ENCODE results near the gene DENND2D.

Gene DENND2D

DNA sequence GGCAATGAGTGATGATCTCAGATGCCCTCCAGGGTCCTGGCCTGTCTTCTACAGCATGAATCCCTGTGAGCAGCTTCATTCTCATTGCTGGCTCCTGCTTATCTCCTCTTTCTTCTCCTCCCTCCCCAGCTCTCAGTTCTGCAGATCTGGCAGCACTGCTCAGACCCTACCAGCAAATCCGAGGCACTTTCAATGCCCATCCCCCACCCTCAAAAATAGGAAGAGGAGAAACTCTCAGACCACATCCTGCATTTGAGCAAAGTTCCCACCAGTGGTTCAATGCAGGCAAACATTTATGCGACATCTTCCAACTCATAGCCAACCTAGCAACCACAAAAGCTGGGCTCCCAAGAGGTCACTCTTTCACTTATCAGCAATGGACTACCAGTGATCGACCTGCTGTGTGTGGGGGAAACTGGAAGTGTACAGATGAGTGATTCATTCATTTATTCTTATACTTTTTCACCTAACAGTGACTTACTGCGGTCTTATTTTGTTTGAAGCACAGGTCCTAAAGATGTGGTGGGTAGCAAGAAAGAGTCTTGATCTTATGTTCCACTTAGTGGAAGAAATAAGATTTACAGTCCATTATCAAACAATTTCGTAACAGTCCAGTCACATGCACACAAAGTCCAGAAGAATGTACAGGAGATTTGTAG lies 21.3 kb upstream of the DENND2D start:
- H3K36me3 ChIP-seq (ENCODE audit: insufficient read depth, low read length), result no peaks in the 10 kb centered on the region
- H3F3A ChIP-seq (ENCODE audit: insufficient read depth, low read length), result peaks cover 24% of the 10 kb centered on the region
- H3K4me1 ChIP-seq (ENCODE audit: insufficient read depth, low read length, severe bottlenecking), result peaks cover 99% of the 10 kb centered on the region
- H2AFZ ChIP-seq (ENCODE audit: low read length), result no peak overlapping the region
- peak overlapping the region; percentile 26 for H3K4me3 ChIP-seq (ENCODE audit: low read depth, low read length, poor library complexity, severe bottlenecking)
- TF ChIP-seq, protein P1, sequence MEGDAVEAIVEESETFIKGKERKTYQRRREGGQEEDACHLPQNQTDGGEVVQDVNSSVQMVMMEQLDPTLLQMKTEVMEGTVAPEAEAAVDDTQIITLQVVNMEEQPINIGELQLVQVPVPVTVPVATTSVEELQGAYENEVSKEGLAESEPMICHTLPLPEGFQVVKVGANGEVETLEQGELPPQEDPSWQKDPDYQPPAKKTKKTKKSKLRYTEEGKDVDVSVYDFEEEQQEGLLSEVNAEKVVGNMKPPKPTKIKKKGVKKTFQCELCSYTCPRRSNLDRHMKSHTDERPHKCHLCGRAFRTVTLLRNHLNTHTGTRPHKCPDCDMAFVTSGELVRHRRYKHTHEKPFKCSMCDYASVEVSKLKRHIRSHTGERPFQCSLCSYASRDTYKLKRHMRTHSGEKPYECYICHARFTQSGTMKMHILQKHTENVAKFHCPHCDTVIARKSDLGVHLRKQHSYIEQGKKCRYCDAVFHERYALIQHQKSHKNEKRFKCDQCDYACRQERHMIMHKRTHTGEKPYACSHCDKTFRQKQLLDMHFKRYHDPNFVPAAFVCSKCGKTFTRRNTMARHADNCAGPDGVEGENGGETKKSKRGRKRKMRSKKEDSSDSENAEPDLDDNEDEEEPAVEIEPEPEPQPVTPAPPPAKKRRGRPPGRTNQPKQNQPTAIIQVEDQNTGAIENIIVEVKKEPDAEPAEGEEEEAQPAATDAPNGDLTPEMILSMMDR (IDR thresholded peaks at IDR 0.05; ENCODE audit: low read length), result 0 out of 2 replicates have a peak, but pooled peaks have one; percentile 4
- TF ChIP-seq EZH2 (IDR thresholded peaks at IDR 0.05; ENCODE audit: borderline replicate concordance, low read length), result no peak
- H3K4me2 ChIP-seq (ENCODE audit: low read length), result peak overlapping the region; percentile 67
- H3K27me3 ChIP-seq (ENCODE audit: insufficient read depth, low read length), result no peaks in the 10 kb centered on the region
- H3K9me2 ChIP-seq (ENCODE audit: low read depth, low read length), result no peaks in the 10 kb centered on the region
- H4K20me1 ChIP-seq (ENCODE audit: insufficient read depth, low read length), result no peaks in the 10 kb centered on the region
- no peaks in the 10 kb centered on the region for H3K9me3 ChIP-seq (ENCODE audit: low read length)
- H3K27ac ChIP-seq (ENCODE audit: low read depth, low read length, poor library complexity, severe bottlenecking), result peak overlapping the region; percentile 100
- no peaks in the 10 kb centered on the region for H3K79me2 ChIP-seq (ENCODE audit: insufficient read depth, low read length)
- H3K9ac ChIP-seq (ENCODE audit: low read length), result peak overlapping the region; percentile 76

DNA sequence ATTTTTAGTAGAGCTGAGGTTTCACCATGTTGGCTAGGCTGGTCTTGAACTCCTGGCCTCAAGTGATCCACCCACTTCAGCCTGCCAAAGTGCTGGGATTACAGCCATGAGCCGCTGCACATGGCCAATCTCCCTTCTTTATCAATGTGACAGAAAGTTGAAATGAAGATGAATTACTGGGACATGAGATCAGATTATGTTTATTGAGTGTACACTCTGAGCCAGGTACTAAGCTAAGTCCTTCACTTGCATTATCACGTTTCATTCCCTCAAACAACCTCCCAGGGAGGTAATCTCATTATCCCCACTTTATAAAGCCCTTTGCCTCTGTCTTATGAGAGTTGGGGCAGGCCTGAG lies 20.8 kb upstream of the DENND2D start:
- TF ChIP-seq EZH2 (IDR thresholded peaks at IDR 0.05; ENCODE audit: borderline replicate concordance, low read length), result no peak
- TF ChIP-seq, protein P1 (IDR thresholded peaks at IDR 0.05; ENCODE audit: low read length), result no peak
- no peaks in the 10 kb centered on the region for H3K9me3 ChIP-seq (ENCODE audit: low read length)
- no peaks in the 10 kb centered on the region for H4K20me1 ChIP-seq (ENCODE audit: insufficient read depth, low read length)
- no peaks in the 10 kb centered on the region for H3K79me2 ChIP-seq (ENCODE audit: insufficient read depth, low read length)
- no peak overlapping the region for H2AFZ ChIP-seq (ENCODE audit: low read length)
- peaks cover 100% of the 10 kb centered on the region for H3K4me1 ChIP-seq (ENCODE audit: insufficient read depth, low read length, severe bottlenecking)
- no peaks in the 10 kb centered on the region for H3K36me3 ChIP-seq (ENCODE audit: insufficient read depth, low read length)
- no peaks in the 10 kb centered on the region for H3K9me2 ChIP-seq (ENCODE audit: low read depth, low read length)
- H3F3A ChIP-seq (ENCODE audit: insufficient read depth, low read length), result peaks cover 28% of the 10 kb centered on the region
- peak overlapping the region; percentile 100 for H3K27ac ChIP-seq (ENCODE audit: low read depth, low read length, poor library complexity, severe bottlenecking)
- H3K4me3 ChIP-seq (ENCODE audit: low read depth, low read length, poor library complexity, severe bottlenecking), result peak overlapping the region; percentile 26
- peak overlapping the region; percentile 67 for H3K4me2 ChIP-seq (ENCODE audit: low read length)
- peak overlapping the region; percentile 76 for H3K9ac ChIP-seq (ENCODE audit: low read length)
- no peaks in the 10 kb centered on the region for H3K27me3 ChIP-seq (ENCODE audit: insufficient read depth, low read length)

- peak overlapping the region; percentile 100 for H3K27ac ChIP-seq (ENCODE audit: low read depth, low read length, poor library complexity, severe bottlenecking)
- H3K9ac ChIP-seq (ENCODE audit: low read length), result peak overlapping the region; percentile 76
- H3K4me1 ChIP-seq (ENCODE audit: insufficient read depth, low read length, severe bottlenecking), result peaks cover 100% of the 10 kb centered on the region
- no peaks in the 10 kb centered on the region for H3K9me2 ChIP-seq (ENCODE audit: low read depth, low read length)
- no peaks in the 10 kb centered on the region for H3K27me3 ChIP-seq (ENCODE audit: insufficient read depth, low read length)
- H3F3A ChIP-seq (ENCODE audit: insufficient read depth, low read length), result peaks cover 27% of the 10 kb centered on the region
- H2AFZ ChIP-seq (ENCODE audit: low read length), result no peak overlapping the region
- H3K79me2 ChIP-seq (ENCODE audit: insufficient read depth, low read length), result no peaks in the 10 kb centered on the region
- H3K4me2 ChIP-seq (ENCODE audit: low read length), result peak overlapping the region; percentile 57
- no peak for TF ChIP-seq EZH2 (IDR thresholded peaks at IDR 0.05; ENCODE audit: borderline replicate concordance, low read length)
- TF ChIP-seq, protein P1 (IDR thresholded peaks at IDR 0.05; ENCODE audit: low read length), result no peak
- H3K36me3 ChIP-seq (ENCODE audit: insufficient read depth, low read length), result no peaks in the 10 kb centered on the region
- H4K20me1 ChIP-seq (ENCODE audit: insufficient read depth, low read length), result no peaks in the 10 kb centered on the region
- no peaks in the 10 kb centered on the region for H3K9me3 ChIP-seq (ENCODE audit: low read length)
- peak overlapping the region; percentile 20 for H3K4me3 ChIP-seq (ENCODE audit: low read depth, low read length, poor library complexity, severe bottlenecking)
Observed at GRCh38 chr1:111220302-111220890, 19.9 kb upstream of the DENND2D start.

Measured in OCI-LY1 (cell line).